OCI-LY1 (cell line): ENCODE measurements around the gene UBTD1.

Experiments used
- H2AFZ ChIP-seq: fragments of 200-600 bp; sonication (generic), shearing (Covaris generic); 2 replicates; pipeline ENCODE4 v1.6.0; 2014; ENCODE audit warnings: antibody characterized with exemption, mild to moderate bottlenecking, low read length
- H3F3A ChIP-seq: fragments of 200-600 bp; sonication (generic), shearing (Covaris generic); 2 replicates; pipeline ENCODE4 v1.6.0; 2014; ENCODE audit warnings: mild to moderate bottlenecking, antibody characterized with exemption, low read length, moderate library complexity; ENCODE audit not compliant: insufficient read depth
- H3K27ac ChIP-seq: fragments of 200-600 bp; sonication (generic); 2 replicates; pipeline ENCODE4 v1.5.1; 2014; ENCODE audit warnings: low read length, mixed run types, mild to moderate bottlenecking, low read depth; ENCODE audit not compliant: poor library complexity, severe bottlenecking
- H3K27me3 ChIP-seq: fragments of 200-600 bp; sonication (generic); 2 replicates; pipeline ENCODE4 v1.6.0; 2014; ENCODE audit warnings: antibody characterized with exemption, mild to moderate bottlenecking, low read length, moderate library complexity; ENCODE audit not compliant: insufficient read depth
- H3K36me3 ChIP-seq: fragments of 200-600 bp; sonication (generic); 2 replicates; pipeline ENCODE4 v1.6.1; 2014; ENCODE audit warnings: mild to moderate bottlenecking, antibody characterized with exemption, low read length, moderate library complexity, mixed read lengths; ENCODE audit not compliant: insufficient read depth
- H3K4me1 ChIP-seq: fragments of 200-600 bp; sonication (generic); 2 replicates; pipeline ENCODE4 v1.5.1; 2014; ENCODE audit warnings: mild to moderate bottlenecking, low read length, moderate library complexity; ENCODE audit not compliant: insufficient read depth, severe bottlenecking
- H3K4me2 ChIP-seq: fragments of 200-600 bp; sonication (generic), shearing (Covaris generic); 2 replicates; pipeline ENCODE4 v1.6.1; 2014; ENCODE audit warnings: low read length
- H3K4me3 ChIP-seq: fragments of 200-600 bp; sonication (generic); 2 replicates; pipeline ENCODE4 v1.5.1; 2014; ENCODE audit warnings: low read length, low read depth, mild to moderate bottlenecking, mixed read lengths; ENCODE audit not compliant: poor library complexity, severe bottlenecking
- H3K79me2 ChIP-seq: fragments of 200-600 bp; shearing (Covaris generic); 2 replicates; pipeline ENCODE4 v1.6.1; 2016; ENCODE audit warnings: mixed run types, low read length, mixed read lengths; ENCODE audit not compliant: insufficient read depth
- H3K9ac ChIP-seq: fragments of 200-600 bp; sonication (generic), shearing (Covaris generic); 2 replicates; pipeline ENCODE4 v1.6.1; 2014; ENCODE audit warnings: mild to moderate bottlenecking, low read length, mixed read lengths
- H3K9me2 ChIP-seq: fragments of 200-600 bp; sonication (generic), shearing (Covaris generic); 2 replicates; pipeline ENCODE4 v1.6.1; 2014; ENCODE audit warnings: low read depth, mild to moderate bottlenecking, low read length, mixed read lengths
- H3K9me3 ChIP-seq: fragments of 200-600 bp; shearing (Covaris generic); 2 replicates; pipeline ENCODE4 v1.6.1; 2014; ENCODE audit warnings: low read length, mixed read lengths
- H4K20me1 ChIP-seq: fragments of 200-600 bp; sonication (generic), shearing (Covaris generic); 2 replicates; pipeline ENCODE4 v1.6.0; 2016; ENCODE audit warnings: mild to moderate bottlenecking, low read length; ENCODE audit not compliant: insufficient read depth
- EZH2 ChIP-seq: fragments of 200-600 bp; sonication (generic), shearing (Covaris generic); IDR thresholded peaks from 2 replicates; pipeline ENCODE4 v1.8.0; 2017; ENCODE audit warnings: borderline replicate concordance, mixed run types, mild to moderate bottlenecking, antibody characterized with exemption, low read length, moderate library complexity, mixed read lengths
- TF ChIP-seq, protein P1 (sequence below): fragments of 200-600 bp; sonication (generic), shearing (Covaris generic); IDR thresholded peaks from 2 replicates; pipeline ENCODE4 v1.5.1; 2017; ENCODE audit warnings: mild to moderate bottlenecking, antibody characterized with exemption, low read length, moderate library complexity, mixed read lengths

The UBTD1 gene

GRCh38 chr10:97589479-97589878, 90.8 kb downstream of the UBTD1 start, which contains the start of gene C10orf62:
Gene C10orf62, plus strand, starts transcription at chr10:97589721. Its CDS starts 177 bp downstream, at chr10:97589898.
- H3F3A ChIP-seq: no peaks in the 10 kb centered on the region
- H3K4me2 ChIP-seq: no peak within 1 kb of the TSS
- H3K9me3 ChIP-seq: no peaks in the 10 kb centered on the region
- H3K4me1 ChIP-seq: no peaks in the 10 kb centered on the region
- H3K27me3 ChIP-seq: no peaks in the 10 kb centered on the region
- no peak within 1 kb of the TSS for H3K27ac ChIP-seq
- TF ChIP-seq, protein P1, sequence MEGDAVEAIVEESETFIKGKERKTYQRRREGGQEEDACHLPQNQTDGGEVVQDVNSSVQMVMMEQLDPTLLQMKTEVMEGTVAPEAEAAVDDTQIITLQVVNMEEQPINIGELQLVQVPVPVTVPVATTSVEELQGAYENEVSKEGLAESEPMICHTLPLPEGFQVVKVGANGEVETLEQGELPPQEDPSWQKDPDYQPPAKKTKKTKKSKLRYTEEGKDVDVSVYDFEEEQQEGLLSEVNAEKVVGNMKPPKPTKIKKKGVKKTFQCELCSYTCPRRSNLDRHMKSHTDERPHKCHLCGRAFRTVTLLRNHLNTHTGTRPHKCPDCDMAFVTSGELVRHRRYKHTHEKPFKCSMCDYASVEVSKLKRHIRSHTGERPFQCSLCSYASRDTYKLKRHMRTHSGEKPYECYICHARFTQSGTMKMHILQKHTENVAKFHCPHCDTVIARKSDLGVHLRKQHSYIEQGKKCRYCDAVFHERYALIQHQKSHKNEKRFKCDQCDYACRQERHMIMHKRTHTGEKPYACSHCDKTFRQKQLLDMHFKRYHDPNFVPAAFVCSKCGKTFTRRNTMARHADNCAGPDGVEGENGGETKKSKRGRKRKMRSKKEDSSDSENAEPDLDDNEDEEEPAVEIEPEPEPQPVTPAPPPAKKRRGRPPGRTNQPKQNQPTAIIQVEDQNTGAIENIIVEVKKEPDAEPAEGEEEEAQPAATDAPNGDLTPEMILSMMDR: no peak
- TF ChIP-seq EZH2: no peak
- H3K79me2 ChIP-seq: no peaks in the 10 kb centered on the region
- no peak within 1 kb of the TSS for H3K9ac ChIP-seq
- H4K20me1 ChIP-seq: no peaks in the 10 kb centered on the region
- no peaks in the 10 kb centered on the region for H3K36me3 ChIP-seq
- no peaks in the 10 kb centered on the region for H3K9me2 ChIP-seq
- H2AFZ ChIP-seq: no peak within 1 kb of the TSS
- no peak within 1 kb of the TSS for H3K4me3 ChIP-seq

GRCh38 chr10:97590082-97590747, 91.5 kb downstream of the UBTD1 start:
- H3K4me2 ChIP-seq: no peak overlapping the region
- TF ChIP-seq EZH2: no peak
- TF ChIP-seq, protein P1: no peak
- no peaks in the 10 kb centered on the region for H3K27me3 ChIP-seq
- H3K9me2 ChIP-seq: no peaks in the 10 kb centered on the region
- no peaks in the 10 kb centered on the region for H4K20me1 ChIP-seq
- no peaks in the 10 kb centered on the region for H3K36me3 ChIP-seq
- H3K4me1 ChIP-seq: no peaks in the 10 kb centered on the region
- H2AFZ ChIP-seq: no peak overlapping the region
- no peaks in the 10 kb centered on the region for H3F3A ChIP-seq
- no peak overlapping the region for H3K27ac ChIP-seq
- no peaks in the 10 kb centered on the region for H3K79me2 ChIP-seq
- no peak overlapping the region for H3K9ac ChIP-seq
- no peak overlapping the region for H3K4me3 ChIP-seq
- no peaks in the 10 kb centered on the region for H3K9me3 ChIP-seq

DNA sequence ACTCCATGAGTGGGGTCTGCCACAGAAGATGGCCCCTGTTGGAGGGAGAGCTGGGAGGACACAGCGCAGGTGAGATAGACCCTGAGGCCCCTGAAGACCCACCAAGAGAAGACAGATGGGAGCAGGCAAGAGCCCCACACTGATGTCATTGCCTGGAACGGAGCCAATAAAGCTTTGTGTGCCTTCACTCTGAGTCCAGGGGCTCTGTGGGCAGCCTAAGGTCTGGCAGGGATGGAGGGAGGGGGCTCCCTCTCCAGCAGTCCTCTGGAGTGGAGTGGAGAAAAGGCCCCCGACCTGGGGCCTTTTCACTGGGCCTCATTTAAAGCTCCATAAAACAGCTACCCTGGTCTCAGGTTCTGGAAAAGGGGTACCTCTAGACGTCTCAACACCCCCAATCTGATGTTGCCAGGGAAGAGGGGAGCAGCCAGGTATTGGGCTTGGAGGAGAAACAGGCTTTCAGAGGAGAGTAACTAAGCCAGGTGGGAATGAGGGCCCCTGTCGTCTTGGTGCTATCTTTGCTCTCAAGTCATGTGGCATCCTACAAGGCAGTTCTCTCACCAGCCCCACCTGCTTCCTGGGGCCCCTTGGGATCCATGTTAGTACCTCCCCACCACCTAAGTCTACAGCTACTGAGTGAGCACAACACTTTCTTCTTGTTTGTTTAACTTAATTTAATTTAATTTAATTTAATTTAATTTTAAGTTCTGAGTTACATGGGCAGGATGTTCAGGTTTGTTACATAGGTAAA, 92.2 kb downstream of the UBTD1 start:
- H3K9me3 ChIP-seq: no peaks in the 10 kb centered on the region
- no peaks in the 10 kb centered on the region for H3F3A ChIP-seq
- H3K4me2 ChIP-seq: no peak overlapping the region
- TF ChIP-seq, protein P1: no peak
- no peak for TF ChIP-seq EZH2
- no peak overlapping the region for H3K9ac ChIP-seq
- H3K27me3 ChIP-seq: no peaks in the 10 kb centered on the region
- no peaks in the 10 kb centered on the region for H3K79me2 ChIP-seq
- no peaks in the 10 kb centered on the region for H3K36me3 ChIP-seq
- H3K27ac ChIP-seq: no peak overlapping the region
- H3K9me2 ChIP-seq: no peaks in the 10 kb centered on the region
- no peaks in the 10 kb centered on the region for H3K4me1 ChIP-seq
- H2AFZ ChIP-seq: no peak overlapping the region
- no peaks in the 10 kb centered on the region for H4K20me1 ChIP-seq
- no peak overlapping the region for H3K4me3 ChIP-seq
